ENCODE data around the gene SEBOX.

The SEBOX gene

GRCh38 chr17:28370744-28371103, 5.7 kb upstream of the SEBOX start:
- peak overlapping the region; percentile 66 for H3K4me3 ChIP-seq (ENCODE audit: low read depth, low read length)

GRCh38 chr17:28370035-28370743, 5.2 kb upstream of the SEBOX start, which contains the start of gene VTN:
TSS of gene VTN (minus strand) at chr17:28370307. CDS start at chr17:28370203, 104 bp downstream.
- no peak for DNase-seq (ENCODE audit: low read depth)
- H3K4me3 ChIP-seq (ENCODE audit: low read depth, low read length) = peak within 1 kb of the TSS; percentile 66
- TF ChIP-seq CTCF (IDR thresholded peaks at IDR 0.05; ENCODE audit: low read depth, low read length, missing control alignments) = no peak
- in situ Hi-C loops (cut with HindIII; ENCODE audit: low sequenced_read_pairs) = no loop called here

More at GRCh38 chr17:28370744-28371103, 5.7 kb upstream of the SEBOX start:
- TF ChIP-seq CTCF (IDR thresholded peaks at IDR 0.05; ENCODE audit: low read depth, low read length, missing control alignments) = no peak
- in situ Hi-C loops (cut with HindIII; ENCODE audit: low sequenced_read_pairs) = no loop called here
- DNase-seq (ENCODE audit: low read depth) = no peak

- in situ Hi-C loops (cut with HindIII; ENCODE audit: low sequenced_read_pairs) = no loop called here
- H3K4me3 ChIP-seq (ENCODE audit: low read depth, low read length) = no peak overlapping the region
- TF ChIP-seq CTCF (IDR thresholded peaks at IDR 0.05; ENCODE audit: low read depth, low read length, missing control alignments) = no peak
- DNase-seq (ENCODE audit: low read depth) = no peak
Observed at GRCh38 chr17:28369684-28370034, 4.7 kb upstream of the SEBOX start.

- no peak overlapping the region for H3K4me3 ChIP-seq (ENCODE audit: low read depth, low read length)
- DNase-seq (ENCODE audit: low read depth) = no peak
- in situ Hi-C loops (cut with HindIII; ENCODE audit: low sequenced_read_pairs) = no loop called here
- no peak for TF ChIP-seq CTCF (IDR thresholded peaks at IDR 0.05; ENCODE audit: low read depth, low read length, missing control alignments)
Observed at GRCh38 chr17:28368915-28369683, 4.1 kb upstream of the SEBOX start.

- no peak overlapping the region for H3K4me3 ChIP-seq (ENCODE audit: low read depth, low read length)
- in situ Hi-C loops (cut with HindIII; ENCODE audit: low sequenced_read_pairs) = no loop called here
- no peak for TF ChIP-seq CTCF (IDR thresholded peaks at IDR 0.05; ENCODE audit: low read depth, low read length, missing control alignments)
- DNase-seq (ENCODE audit: low read depth) = no peak
Observed at GRCh38 chr17:28368306-28368831, 3.4 kb upstream of the SEBOX start.

GRCh38 chr17:28367641-28368305, 2.8 kb upstream of the SEBOX start:
- H3K4me3 ChIP-seq (ENCODE audit: low read depth, low read length) = no peak overlapping the region
- in situ Hi-C loops (cut with HindIII; ENCODE audit: low sequenced_read_pairs) = no loop called here
- DNase-seq (ENCODE audit: low read depth) = no peak
- TF ChIP-seq CTCF (IDR thresholded peaks at IDR 0.05; ENCODE audit: low read depth, low read length, missing control alignments) = no peak

All from astrocyte of the cerebellum (primary cell).